DOHH2 (cell line): ENCODE results near the gene ZBTB16.

Source experiments
- H3F3A ChIP-seq: fragments of 200-600 bp; sonication (generic), shearing (Covaris generic); 2 replicates; pipeline ENCODE4 v1.6.0; 2016; ENCODE audit warnings: antibody characterized with exemption, mild to moderate bottlenecking; ENCODE audit not compliant: control insufficient read depth, insufficient read depth
- H3K27ac ChIP-seq: fragments of 200-600 bp; sonication (generic); 2 replicates; pipeline ENCODE4 v1.5.1; 2014; ENCODE audit warnings: low read depth, mild to moderate bottlenecking, low read length, moderate library complexity
- H3K27me3 ChIP-seq: fragments of 200-600 bp; sonication (generic); 2 replicates; pipeline ENCODE4 v1.6.1; 2014; ENCODE audit warnings: mild to moderate bottlenecking, low read length, mixed read lengths; ENCODE audit not compliant: control insufficient read depth
- H3K36me3 ChIP-seq: fragments of 200-600 bp; sonication (generic); 2 replicates; pipeline ENCODE4 v1.6.1; 2014; ENCODE audit warnings: mild to moderate bottlenecking, low read length, moderate library complexity, mixed read lengths; ENCODE audit not compliant: control insufficient read depth
- H3K4me1 ChIP-seq: fragments of 200-600 bp; sonication (generic); 2 replicates; pipeline ENCODE4 v1.6.1; 2014; ENCODE audit warnings: mild to moderate bottlenecking, low read length, mixed read lengths; ENCODE audit not compliant: control insufficient read depth
- H3K4me2 ChIP-seq: fragments of 200-600 bp; sonication (generic); 2 replicates; pipeline ENCODE4 v1.6.0; 2014; ENCODE audit warnings: mild to moderate bottlenecking, low read length, moderate library complexity
- H3K4me3 ChIP-seq: fragments of 200-600 bp; sonication (generic); 2 replicates; pipeline ENCODE4 v1.5.1; 2014; ENCODE audit warnings: mild to moderate bottlenecking, low read length, mixed read lengths
- H3K79me2 ChIP-seq: fragments of 200-600 bp; sonication (generic); 2 replicates; pipeline ENCODE4 v1.6.1; 2014; ENCODE audit warnings: mild to moderate bottlenecking, low read length, mixed read lengths; ENCODE audit not compliant: control insufficient read depth
- H3K9me2 ChIP-seq: fragments of 200-600 bp; sonication (generic); replicated peaks from 2 replicates; pipeline ENCODE4 v1.6.1; 2014; ENCODE audit warnings: mild to moderate bottlenecking, low read length, mixed read lengths; ENCODE audit not compliant: control insufficient read depth
- H3K9me3 ChIP-seq: fragments of 200-600 bp; sonication (generic); 2 replicates; pipeline ENCODE4 v1.6.1; 2014; ENCODE audit warnings: antibody characterized with exemption, low read length, mixed read lengths; ENCODE audit not compliant: control insufficient read depth, insufficient read depth
- H4K20me1 ChIP-seq: fragments of 200-600 bp; sonication (generic); 2 replicates; pipeline ENCODE4 v1.6.0; 2014; ENCODE audit warnings: low read depth, mild to moderate bottlenecking, antibody characterized with exemption, low read length, moderate library complexity; ENCODE audit not compliant: control insufficient read depth, insufficient read depth
- EZH2phosphoT487 ChIP-seq: fragments of 200-600 bp; sonication (generic); IDR thresholded peaks from 2 replicates; pipeline ENCODE4 v1.6.1; 2017; ENCODE audit warnings: borderline replicate concordance, mild to moderate bottlenecking, antibody characterized with exemption, low read length, moderate library complexity, mixed read lengths
- TF ChIP-seq, protein P1 (sequence below): fragments of 200-600 bp; sonication (generic); IDR thresholded peaks from one replicate; pipeline ENCODE4 v1.5.1; 2014; ENCODE audit warnings: antibody characterized with exemption, mild to moderate bottlenecking, low read depth, low read length; ENCODE audit not compliant: poor library complexity, severe bottlenecking

ZBTB16 gene

DNA sequence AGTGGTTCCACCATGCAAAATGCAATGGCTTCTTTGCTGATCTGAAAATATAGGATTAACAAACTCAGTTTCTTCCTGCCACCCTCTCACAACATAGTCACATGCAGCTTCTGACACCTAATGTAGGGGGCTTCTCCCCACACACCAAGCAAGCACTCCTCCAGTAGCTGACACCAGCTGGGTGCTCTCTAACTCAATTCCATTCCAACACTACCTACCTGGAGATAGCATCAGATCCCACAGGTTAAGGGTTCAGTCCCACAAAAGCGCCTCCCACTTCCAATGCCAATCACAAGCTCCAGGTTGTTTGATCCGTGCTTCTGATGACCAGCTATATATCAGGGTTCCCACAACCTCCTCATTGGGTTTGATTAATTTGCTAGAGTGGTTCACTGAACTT lies 204.9 kb downstream of the ZBTB16 start:
- H3F3A ChIP-seq = no peaks in the 10 kb centered on the region
- TF ChIP-seq, protein P1, sequence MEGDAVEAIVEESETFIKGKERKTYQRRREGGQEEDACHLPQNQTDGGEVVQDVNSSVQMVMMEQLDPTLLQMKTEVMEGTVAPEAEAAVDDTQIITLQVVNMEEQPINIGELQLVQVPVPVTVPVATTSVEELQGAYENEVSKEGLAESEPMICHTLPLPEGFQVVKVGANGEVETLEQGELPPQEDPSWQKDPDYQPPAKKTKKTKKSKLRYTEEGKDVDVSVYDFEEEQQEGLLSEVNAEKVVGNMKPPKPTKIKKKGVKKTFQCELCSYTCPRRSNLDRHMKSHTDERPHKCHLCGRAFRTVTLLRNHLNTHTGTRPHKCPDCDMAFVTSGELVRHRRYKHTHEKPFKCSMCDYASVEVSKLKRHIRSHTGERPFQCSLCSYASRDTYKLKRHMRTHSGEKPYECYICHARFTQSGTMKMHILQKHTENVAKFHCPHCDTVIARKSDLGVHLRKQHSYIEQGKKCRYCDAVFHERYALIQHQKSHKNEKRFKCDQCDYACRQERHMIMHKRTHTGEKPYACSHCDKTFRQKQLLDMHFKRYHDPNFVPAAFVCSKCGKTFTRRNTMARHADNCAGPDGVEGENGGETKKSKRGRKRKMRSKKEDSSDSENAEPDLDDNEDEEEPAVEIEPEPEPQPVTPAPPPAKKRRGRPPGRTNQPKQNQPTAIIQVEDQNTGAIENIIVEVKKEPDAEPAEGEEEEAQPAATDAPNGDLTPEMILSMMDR = no peak
- TF ChIP-seq EZH2phosphoT487 = no peak
- H3K27ac ChIP-seq = no peak overlapping the region
- no peaks in the 10 kb centered on the region for H3K9me3 ChIP-seq
- no peaks in the 10 kb centered on the region for H3K9me2 ChIP-seq
- no peak overlapping the region for H3K4me3 ChIP-seq
- H3K4me1 ChIP-seq = peaks cover 10% of the 10 kb centered on the region
- H3K79me2 ChIP-seq = no peaks in the 10 kb centered on the region
- no peaks in the 10 kb centered on the region for H3K36me3 ChIP-seq
- H3K4me2 ChIP-seq = no peak overlapping the region
- peaks cover 8% of the 10 kb centered on the region; the same call in 1 of the 2 replicates for H3K27me3 ChIP-seq
- H4K20me1 ChIP-seq = no peaks in the 10 kb centered on the region

DNA sequence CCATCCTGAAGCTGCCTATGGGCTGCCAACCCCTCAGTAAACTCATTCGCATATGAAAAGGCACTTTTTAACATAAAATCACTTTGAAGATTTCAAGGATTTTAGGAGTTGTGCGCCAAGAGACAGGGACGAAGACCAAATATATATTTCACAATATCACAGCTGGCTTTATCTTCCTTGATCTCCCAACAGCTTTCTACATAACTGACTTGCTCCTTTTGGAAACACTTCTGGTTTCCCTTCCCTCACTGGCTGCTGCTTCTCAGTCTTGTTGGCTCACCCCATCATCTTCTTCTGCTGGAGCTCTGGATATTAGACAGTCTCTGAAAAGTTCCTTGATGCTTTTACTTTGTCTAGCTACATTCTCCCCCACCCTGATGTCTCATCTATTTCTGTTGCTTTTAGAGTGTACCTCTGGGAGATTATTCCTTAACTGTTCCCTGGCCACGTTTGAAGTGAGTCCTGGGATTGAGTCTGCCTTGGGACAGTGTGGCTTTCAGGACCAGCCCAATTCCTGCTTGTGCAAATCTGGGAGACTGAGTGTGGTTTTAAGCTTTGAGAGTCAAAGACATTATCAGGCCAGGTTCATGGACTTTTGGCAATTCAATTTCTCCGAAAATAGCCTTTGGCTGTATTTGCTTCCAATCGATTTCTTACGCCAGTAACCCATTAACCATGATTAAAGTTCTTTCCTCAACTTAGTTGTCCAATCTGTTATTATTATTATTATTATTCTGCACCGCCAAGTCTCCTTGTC lies 205.8 kb downstream of the ZBTB16 start:
- Histone ChIP-seq H3K36me3 (no peaks in the 10 kb centered on the region), H3K27me3 (peaks cover 10% of the 10 kb centered on the region; the same call in 1 of the 2 replicates), H4K20me1 (no peaks in the 10 kb centered on the region), H3K4me2 (no peak overlapping the region), H3K79me2 (no peaks in the 10 kb centered on the region), H3K9me3 (no peaks in the 10 kb centered on the region), H3K9me2 (no peaks in the 10 kb centered on the region), H3K4me1 (peaks cover 5% of the 10 kb centered on the region; the same call in 1 of the 2 replicates), H3F3A (no peaks in the 10 kb centered on the region), H3K27ac (no peak overlapping the region), H3K4me3 (no peak overlapping the region)
- TF ChIP-seq EZH2phosphoT487 = no peak
- TF ChIP-seq, protein P1 = no peak

DNA sequence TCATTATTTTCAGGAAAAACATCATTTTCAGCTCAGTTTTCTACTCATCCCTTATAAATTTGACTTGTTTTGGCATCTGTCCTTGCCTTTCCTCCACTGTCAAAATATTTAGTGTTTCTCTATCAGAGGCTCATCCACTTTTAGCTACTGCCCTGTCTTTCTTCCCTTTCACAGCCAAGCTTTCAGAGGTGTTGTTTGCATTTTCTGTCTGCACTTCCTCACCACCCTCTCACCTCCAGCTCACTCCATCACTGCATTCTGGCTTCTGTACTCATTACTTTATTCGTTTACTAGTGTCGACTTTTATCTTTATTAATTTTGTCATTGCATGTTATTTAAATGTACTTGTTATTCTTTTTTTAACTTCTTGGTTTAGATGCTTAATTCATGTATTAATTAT lies 210.0 kb downstream of the ZBTB16 start:
- Histone ChIP-seq H3K4me3 (no peak overlapping the region), H3K27ac (no peak overlapping the region), H3K9me3 (no peaks in the 10 kb centered on the region), H3K27me3 (peaks cover 18% of the 10 kb centered on the region; the same call in 1 of the 2 replicates), H4K20me1 (no peaks in the 10 kb centered on the region), H3K4me1 (no peaks in the 10 kb centered on the region), H3K79me2 (no peaks in the 10 kb centered on the region), H3K9me2 (no peaks in the 10 kb centered on the region), H3K4me2 (no peak overlapping the region), H3K36me3 (no peaks in the 10 kb centered on the region), H3F3A (no peaks in the 10 kb centered on the region)
- no peak for TF ChIP-seq EZH2phosphoT487
- TF ChIP-seq, protein P1 = no peak
